Glutamatergic neuron (in vitro differentiated cells): Measurements from ENCODE around the gene SLX9. TPM values are rescaled to one million over a fixed set of nuclear protein-coding genes. Genes with fewer than 3 reads are reported as not detected.
A peak's percentile ranks its signal among the peaks of the same experiment; 100 is the strongest.

Source experiments
- DNase-seq: peaks from one replicate; pipeline ENCODE4 v3.0.0; 2022
- H3K27ac Mint-ChIP-seq: one replicate; pipeline ENCODE4 v1.8.0; 2020; ENCODE audit warnings: mild to moderate bottlenecking, mixed read lengths, inconsistent platforms; ENCODE audit not compliant: unreplicated experiment
- H3K27me3 Mint-ChIP-seq: one replicate; pipeline ENCODE4 v1.8.0; 2020; ENCODE audit warnings: mild to moderate bottlenecking, moderate library complexity, mixed read lengths, inconsistent platforms; ENCODE audit not compliant: unreplicated experiment
- H3K36me3 Mint-ChIP-seq: one replicate; pipeline ENCODE4 v1.8.0; 2020; ENCODE audit warnings: mild to moderate bottlenecking, mixed read lengths, inconsistent platforms; ENCODE audit not compliant: unreplicated experiment
- H3K4me1 Mint-ChIP-seq: one replicate; pipeline ENCODE4 v1.8.0; 2020; ENCODE audit warnings: mild to moderate bottlenecking, low read depth, mixed read lengths, inconsistent platforms; ENCODE audit not compliant: unreplicated experiment
- H3K4me3 Mint-ChIP-seq: one replicate; pipeline ENCODE4 v1.8.0; 2020; ENCODE audit warnings: mild to moderate bottlenecking, mixed read lengths, inconsistent platforms; ENCODE audit not compliant: unreplicated experiment
- H3K9me3 Mint-ChIP-seq: one replicate; pipeline ENCODE4 v1.8.0; 2020; ENCODE audit warnings: mild to moderate bottlenecking, moderate library complexity, mixed read lengths, inconsistent platforms; ENCODE audit not compliant: unreplicated experiment
- total RNA-seq: library from RNA; stranded (reverse); fragmentation: NEBNext Ultra II Directional; extraction: Animal tissue kit (Norgen Biotek cat#: 25700); gene quantifications from one replicate; pipeline ENCODE4 v1.2.1, GENCODE V29; 2021; ENCODE audit not compliant: unreplicated experiment
- TF ChIP-seq, protein P1 (sequence below): fragments of 200-600 bp; sonication (generic); IDR thresholded peaks from one replicate; pipeline ENCODE4 v1.5.0; 2021; ENCODE audit not compliant: partially characterized antibody, unreplicated experiment

The SLX9 gene
- total RNA-seq, 1 donor from 2014 or later: 30.7 TPM

DNA sequence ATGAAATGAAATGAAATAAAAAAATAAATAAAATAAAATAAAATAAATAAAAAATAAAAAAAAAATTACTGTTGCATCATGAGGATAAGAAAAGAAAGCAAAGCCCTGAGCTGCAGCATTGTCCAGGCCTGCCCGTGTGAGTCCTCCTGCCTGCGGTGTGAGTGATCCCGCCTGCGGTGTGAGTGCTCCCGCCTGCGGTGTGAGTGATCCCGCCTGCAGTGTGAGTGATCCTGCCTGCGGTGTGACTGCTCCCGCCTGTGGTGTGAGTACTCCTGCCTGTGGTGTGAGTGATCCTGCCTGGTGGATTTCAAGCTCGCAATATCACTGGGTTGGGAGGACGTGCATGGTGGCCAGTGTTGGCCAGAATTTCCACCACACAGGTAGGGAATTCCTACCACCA is 44.0 kb upstream of the SLX9 start:
- DNase-seq: peak; percentile 12
- Mint-ChIP-seq H3K9me3 (peaks cover 7% of the 10 kb centered on the region), H3K4me1 (peaks cover 2% of the 10 kb centered on the region), H3K4me3 (no peak overlapping the region), H3K27ac (no peak overlapping the region), H3K27me3 (peaks cover 2% of the 10 kb centered on the region), H3K36me3 (no peaks in the 10 kb centered on the region)
- TF ChIP-seq, protein P1, sequence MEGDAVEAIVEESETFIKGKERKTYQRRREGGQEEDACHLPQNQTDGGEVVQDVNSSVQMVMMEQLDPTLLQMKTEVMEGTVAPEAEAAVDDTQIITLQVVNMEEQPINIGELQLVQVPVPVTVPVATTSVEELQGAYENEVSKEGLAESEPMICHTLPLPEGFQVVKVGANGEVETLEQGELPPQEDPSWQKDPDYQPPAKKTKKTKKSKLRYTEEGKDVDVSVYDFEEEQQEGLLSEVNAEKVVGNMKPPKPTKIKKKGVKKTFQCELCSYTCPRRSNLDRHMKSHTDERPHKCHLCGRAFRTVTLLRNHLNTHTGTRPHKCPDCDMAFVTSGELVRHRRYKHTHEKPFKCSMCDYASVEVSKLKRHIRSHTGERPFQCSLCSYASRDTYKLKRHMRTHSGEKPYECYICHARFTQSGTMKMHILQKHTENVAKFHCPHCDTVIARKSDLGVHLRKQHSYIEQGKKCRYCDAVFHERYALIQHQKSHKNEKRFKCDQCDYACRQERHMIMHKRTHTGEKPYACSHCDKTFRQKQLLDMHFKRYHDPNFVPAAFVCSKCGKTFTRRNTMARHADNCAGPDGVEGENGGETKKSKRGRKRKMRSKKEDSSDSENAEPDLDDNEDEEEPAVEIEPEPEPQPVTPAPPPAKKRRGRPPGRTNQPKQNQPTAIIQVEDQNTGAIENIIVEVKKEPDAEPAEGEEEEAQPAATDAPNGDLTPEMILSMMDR: no peak

- TF ChIP-seq, protein P1: no peak
- no peaks in the 10 kb centered on the region for H3K36me3 Mint-ChIP-seq
- no peak overlapping the region for H3K4me3 Mint-ChIP-seq
- peaks cover 2% of the 10 kb centered on the region for H3K4me1 Mint-ChIP-seq
- H3K27me3 Mint-ChIP-seq: peaks cover 4% of the 10 kb centered on the region
- H3K27ac Mint-ChIP-seq: no peak overlapping the region
- peaks cover 7% of the 10 kb centered on the region for H3K9me3 Mint-ChIP-seq
- DNase-seq: peak; percentile 12
These were observed 43.1 kb upstream of the SLX9 start for GRCh38 chr21:44896561-44897286.

GRCh38 chr21:44897326-44898010 is 42.4 kb upstream of the SLX9 start:
- H3K27ac Mint-ChIP-seq: no peak overlapping the region
- TF ChIP-seq, protein P1: no peak
- DNase-seq: no peak
- H3K4me3 Mint-ChIP-seq: no peak overlapping the region
- H3K36me3 Mint-ChIP-seq: no peaks in the 10 kb centered on the region
- H3K4me1 Mint-ChIP-seq: peaks cover 2% of the 10 kb centered on the region
- H3K27me3 Mint-ChIP-seq: peaks cover 6% of the 10 kb centered on the region
- peaks cover 7% of the 10 kb centered on the region for H3K9me3 Mint-ChIP-seq

DNA sequence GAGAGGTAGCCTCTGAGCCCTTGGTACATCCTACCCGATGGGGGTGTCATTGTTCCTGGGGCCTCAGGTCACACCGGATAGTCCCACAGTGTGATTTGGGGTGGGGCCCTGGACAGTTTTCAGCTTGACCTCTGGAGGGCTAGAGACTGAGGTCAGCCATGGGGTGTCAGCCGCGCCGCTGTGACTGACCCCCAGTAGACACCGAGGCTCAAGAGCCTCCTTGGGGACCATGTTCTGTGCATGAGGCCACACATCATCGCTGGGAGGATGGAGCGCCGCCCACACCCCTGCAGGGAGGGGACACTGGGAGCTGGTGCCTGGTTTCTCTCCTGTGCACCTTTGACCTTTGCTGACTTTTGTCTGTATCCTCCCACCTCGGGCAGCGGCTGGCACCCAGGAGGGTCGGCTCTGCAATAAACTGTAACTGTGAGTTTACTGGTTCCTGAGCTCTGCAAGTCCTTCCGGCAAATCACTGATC is 41.8 kb upstream of the SLX9 start:
- Mint-ChIP-seq H3K27ac (no peak overlapping the region), H3K4me1 (peaks cover 2% of the 10 kb centered on the region), H3K9me3 (peaks cover 5% of the 10 kb centered on the region), H3K36me3 (no peaks in the 10 kb centered on the region), H3K27me3 (peaks cover 6% of the 10 kb centered on the region), H3K4me3 (no peak overlapping the region)
- TF ChIP-seq, protein P1: no peak
- DNase-seq: no peak
